IMR-90 (cell line): Measurements from ENCODE around the gene ABCC9. TPM values are rescaled to one million over a fixed set of nuclear protein-coding genes. Genes with fewer than 3 reads are reported as not detected.

Experiments
- ATAC-seq: fragments of 200-7000 bp; cut with Tn5 transposase; 2 replicates; pipeline ENCODE4 v1.9.1; 2020; ENCODE audit warnings: low read depth, mild to moderate bottlenecking, moderate library complexity
- BruUV-seq: library from RNA; stranded (reverse); fragments of 400-500 nt; replicated peaks from 2 replicates; lab custom pipeline; 2021; lab: Mats Ljungman, UMichigan
- CTCF ChIA-PET: fragments of 300-600 bp; formaldehyde crosslinking; extraction: SDS; loops from one replicate; lab custom pipeline; 2021; ENCODE audit warnings: antibody characterized with exemption; lab: Yijun Ruan, JAX
- POLR2A ChIA-PET: fragments of 300-600 bp; sonication (Branson Sonifier 250); formaldehyde crosslinking; loops from one replicate; lab custom pipeline; 2022; ENCODE audit warnings: antibody characterized with exemption; ENCODE audit not compliant: unreplicated experiment; lab: Charles Lee
- DNase-seq: peaks from one replicate; pipeline ENCODE4 v3.0.0; 2013
- H2AFZ ChIP-seq: replicated peaks from 2 replicates; pipeline ENCODE3; 2013; ENCODE audit warnings: low read length, mild to moderate bottlenecking; ENCODE audit not compliant: poor library complexity
- H2AK5ac ChIP-seq: 2 replicates; pipeline ENCODE4 v1.6.1; 2013; ENCODE audit warnings: low read depth, low read length, inconsistent platforms
- H2AK9ac ChIP-seq: replicated peaks from 2 replicates; pipeline ENCODE3; 2013; ENCODE audit warnings: mild to moderate bottlenecking, low read depth, low read length, moderate library complexity; ENCODE audit not compliant: poor library complexity
- H2BK120ac ChIP-seq: 2 replicates; pipeline ENCODE4 v1.6.1; 2013; ENCODE audit warnings: low read depth, low read length, inconsistent platforms
- H2BK15ac ChIP-seq: 3 replicates; pipeline ENCODE4 v1.6.1; 2013; ENCODE audit warnings: low read depth, low read length, inconsistent platforms
- H2BK20ac ChIP-seq: 2 replicates; pipeline ENCODE4 v1.6.1; 2013; ENCODE audit warnings: low read depth, mild to moderate bottlenecking, inconsistent platforms, low read length, moderate library complexity
- H2BK5ac ChIP-seq: 2 replicates; pipeline ENCODE4 v1.6.1; 2013; ENCODE audit warnings: mild to moderate bottlenecking, low read depth, low read length, inconsistent platforms; ENCODE audit not compliant: poor library complexity, severe bottlenecking
- H3K14ac ChIP-seq: replicated peaks from 2 replicates; pipeline ENCODE4 v1.6.1; 2013; ENCODE audit warnings: low read depth, low read length, inconsistent platforms
- H3K18ac ChIP-seq: 2 replicates; pipeline ENCODE4 v1.6.1; 2013; ENCODE audit warnings: low read depth, low read length, control low read depth
- H3K23ac ChIP-seq: 2 replicates; pipeline ENCODE4 v1.6.1; 2013; ENCODE audit warnings: low read depth, low read length, inconsistent platforms
- H3K27ac ChIP-seq: 2 replicates; pipeline ENCODE4 v1.5.1; 2013; ENCODE audit warnings: mild to moderate bottlenecking, control low read depth, low read length; ENCODE audit not compliant: insufficient read depth
- H3K27me3 ChIP-seq: 2 replicates; pipeline ENCODE4 v1.6.1; 2013; ENCODE audit warnings: low read length; ENCODE audit not compliant: control insufficient read depth, insufficient read depth
- H3K36me3 ChIP-seq: 2 replicates; pipeline ENCODE4 v1.6.1; 2013; ENCODE audit warnings: low read length, mixed read lengths; ENCODE audit not compliant: control insufficient read depth, insufficient read depth
- H3K4ac ChIP-seq: 2 replicates; pipeline ENCODE4 v1.6.1; 2013; ENCODE audit warnings: low read depth, low read length, inconsistent platforms
- H3K4me1 ChIP-seq: 2 replicates; pipeline ENCODE4 v1.6.1; 2013; ENCODE audit warnings: low read length, mixed read lengths; ENCODE audit not compliant: control insufficient read depth, insufficient read depth
- H3K4me2 ChIP-seq: 2 replicates; pipeline ENCODE4 v1.6.1; 2013; ENCODE audit warnings: low read depth, mild to moderate bottlenecking, control low read depth, low read length, moderate library complexity
- H3K4me3 ChIP-seq: 2 replicates; pipeline ENCODE4 v1.5.1; 2013; ENCODE audit warnings: low read depth, mild to moderate bottlenecking, control low read depth, low read length, moderate library complexity; ENCODE audit not compliant: insufficient read depth
- H3K56ac ChIP-seq: 2 replicates; pipeline ENCODE4 v1.6.1; 2013; ENCODE audit warnings: low read length, inconsistent platforms; ENCODE audit not compliant: insufficient read depth; ENCODE audit errors: extremely low read depth
- H3K79me1 ChIP-seq, 2 experiments: 2 replicates each; pipeline ENCODE4 v1.6.1; 2013; ENCODE audit warnings: low read length in 2 of 2, inconsistent platforms in 1 of 2, low read depth in 1 of 2
- H3K9ac ChIP-seq: 2 replicates; pipeline ENCODE4 v1.6.1; 2013; ENCODE audit warnings: low read depth, low read length, control low read depth
- H3K9me1 ChIP-seq: 2 replicates; pipeline ENCODE4 v1.6.1; 2013; ENCODE audit warnings: low read length, inconsistent platforms; ENCODE audit not compliant: insufficient read depth
- H3K9me3 ChIP-seq: 2 replicates; pipeline ENCODE4 v1.6.1; 2013; ENCODE audit warnings: low read length; ENCODE audit not compliant: control insufficient read depth, insufficient read depth
- H4K20me1 ChIP-seq: 2 replicates; pipeline ENCODE4 v1.6.1; 2013; ENCODE audit warnings: low read length, inconsistent platforms; ENCODE audit not compliant: insufficient read depth
- H4K5ac ChIP-seq: 2 replicates; pipeline ENCODE4 v1.6.1; 2013; ENCODE audit warnings: mild to moderate bottlenecking, low read depth, low read length, control low read depth
- H4K8ac ChIP-seq, 2 experiments: 2 replicates each; pipeline ENCODE4 v1.6.1; 2013; ENCODE audit warnings: low read depth in 2 of 2, low read length in 2 of 2, control low read depth in 1 of 2, inconsistent platforms in 1 of 2
- H4K91ac ChIP-seq: 2 replicates; pipeline ENCODE4 v1.6.1; 2013; ENCODE audit warnings: low read depth, low read length, inconsistent platforms; ENCODE audit not compliant: insufficient read depth
- CHD1 ChIP-seq: IDR thresholded peaks from 2 replicates; pipeline ENCODE4 v1.6.1; 2012; ENCODE audit warnings: low read depth, low read length, improper control_type of control experiment
- CTCF ChIP-seq: conservative IDR thresholded peaks from 2 replicates; pipeline ENCODE4 v1.5.1; 2012; ENCODE audit warnings: mild to moderate bottlenecking, low read depth, low read length, improper control_type of control experiment
- MAFK ChIP-seq: IDR thresholded peaks from 2 replicates; pipeline ENCODE4 v1.6.1; 2012; ENCODE audit warnings: low read depth, low read length, improper control_type of control experiment
- NFE2L2 ChIP-seq: fragments of 150-350 bp; IDR thresholded peaks from 2 replicates; pipeline ENCODE4 v1.6.1; 2016; ENCODE audit warnings: low read depth, mild to moderate bottlenecking, low read length
- RCOR1 ChIP-seq: IDR thresholded peaks from 2 replicates; pipeline ENCODE4 v1.6.1; 2012; ENCODE audit warnings: mild to moderate bottlenecking, low read length, improper control_type of control experiment; ENCODE audit not compliant: insufficient replicate concordance
- SMC3 ChIP-seq: fragments of 150-350 bp; IDR thresholded peaks from 2 replicates; pipeline ENCODE4 v1.6.1; 2016; ENCODE audit warnings: low read depth, mild to moderate bottlenecking, antibody characterized with exemption, low read length, moderate library complexity
- WGBS, 2 experiments: methylation state at CpG; one replicate each; pipeline versions ENCODE4 v1.1.5 to v1.1.7; 2013; ENCODE audit warnings: missing lambda C conversion rate in 2 of 2; ENCODE audit not compliant: insufficient read length in 1 of 2; ENCODE audit errors: extremely low coverage in 2 of 2; 5-methylcytosine and 5-hydroxymethylcytosine counted together
- dilution Hi-C: fragments of 300-500 bp; cut with HindIII; formaldehyde crosslinking; loops from one replicate; pipeline ENCODE4 v1.14.3; 2018; ENCODE audit warnings: low sequenced_read_pairs; ENCODE audit not compliant: unreplicated experiment
- in situ Hi-C: fragments of 300-500 bp; cut with MboI; formaldehyde crosslinking; loops from 3 replicates; pipeline ENCODE4 v1.14.3; 2019; ENCODE audit warnings: low sequenced_read_pairs, inconsistent platforms, mixed read lengths
- intact Hi-C: fragments of 100-400 bp; cut with micrococcal nuclease; formaldehyde crosslinking; loops from 2 replicates; pipeline ENCODE4 v1.10.0; 2022
- polyA plus RNA-seq, 3 experiments: library from polyadenylated mRNA; depleted of rRNA; stranded (reverse); fragments of >200 nt; gene quantifications; 2 replicates each; pipeline ENCODE4 v1.2.3, GENCODE V29; 2012; ENCODE audit warnings: low replicate concordance in 1 of 3
- total RNA-seq: library from RNA; depleted of rRNA; stranded (reverse); fragments of >200 nt; gene quantifications from 2 replicates; pipeline ENCODE4 v1.2.3, GENCODE V29; 2012

ABCC9 gene
- total and polyA plus RNA-seq, 2 of the 4 experiments (the other 2 are of a cell fraction) = 1.2 to 6.6 TPM

- no peak overlapping the region for H3K27ac ChIP-seq
- no peaks in the 10 kb centered on the region for H3K9me1 ChIP-seq
- H3K4me2 ChIP-seq = no peak overlapping the region
- no peak overlapping the region for H2AK5ac ChIP-seq
- H3K79me1 ChIP-seq = no peaks in the 10 kb centered on the region
- H2AK9ac ChIP-seq = no peak overlapping the region
- H3K56ac ChIP-seq = no peak overlapping the region
- no peaks in the 10 kb centered on the region for H3K27me3 ChIP-seq
- no peak overlapping the region for H2BK120ac ChIP-seq
- no peak overlapping the region for H3K4me3 ChIP-seq
- no TSS peak for BruUV-seq
- DNase-seq (no peak), ATAC-seq (no peak)
- no peaks in the 10 kb centered on the region for H4K20me1 ChIP-seq
- in situ Hi-C loops = no loop called here
- no peak overlapping the region for H3K9ac ChIP-seq
- H3K9me3 ChIP-seq = no peaks in the 10 kb centered on the region
- H3K14ac ChIP-seq = no peak overlapping the region
- H3K23ac ChIP-seq = no peak overlapping the region
- H4K5ac ChIP-seq = no peak overlapping the region
- no peak overlapping the region for H2BK5ac ChIP-seq
- dilution Hi-C loops = no loop called here
- TF ChIP-seq SMC3 = no peak
- no peak for TF ChIP-seq CTCF
- TF ChIP-seq NFE2L2 = no peak
- no peak for TF ChIP-seq MAFK
- no peak for TF ChIP-seq RCOR1
- no peak for TF ChIP-seq CHD1
- no peak overlapping the region for H4K8ac ChIP-seq
- H3K4ac ChIP-seq = no peak overlapping the region
- CTCF ChIA-PET = no interaction called here
- H3K36me3 ChIP-seq = no peaks in the 10 kb centered on the region
- no peaks in the 10 kb centered on the region for H3K4me1 ChIP-seq
- H2AFZ ChIP-seq = no peak overlapping the region
- no CpG with 5 or more reads among the region's 3 CpGs for WGBS, 2 experiments
- no peak overlapping the region for H2BK20ac ChIP-seq
- POLR2A ChIA-PET = no interaction called here
- no peak overlapping the region for H4K91ac ChIP-seq
- intact Hi-C loops = no loop called here
- no peak overlapping the region for H2BK15ac ChIP-seq
- H3K18ac ChIP-seq = no peak overlapping the region
Observed at GRCh38 chr12:21780786-21781185, 160.4 kb downstream of the ABCC9 start.
